NOMO-1 treated with DMSO at 0.1 percent for 48 hours (cell line): ENCODE measurements around the gene FREM2.

Experiments used
- DNase-seq: peaks from one replicate; lab custom pipeline; 2025; ENCODE audit not compliant: unreplicated experiment; lab: John Stamatoyannopoulos, UW

FREM2 gene

GRCh38 chr13:38821770-38822551, 135.1 kb downstream of the FREM2 start:
- no peak for DNase-seq

- DNase-seq, result no peak
These were observed 137.5 kb downstream of the FREM2 start for GRCh38 chr13:38824342-38824741.

GRCh38 chr13:38826182-38826813, 139.4 kb downstream of the FREM2 start:
- DNase-seq, result no peak

- no peak for DNase-seq
These were observed 143.7 kb downstream of the FREM2 start for GRCh38 chr13:38830442-38831045.

- no peak for DNase-seq
These were observed 157.7 kb downstream of the FREM2 start for GRCh38 chr13:38844581-38844980.

- no peak for DNase-seq
These were observed 161.5 kb downstream of the FREM2 start for GRCh38 chr13:38848360-38848759.

- no peak for DNase-seq
These were observed 162.4 kb downstream of the FREM2 start for GRCh38 chr13:38849315-38849714.

GRCh38 chr13:38850868-38851626, 164.2 kb downstream of the FREM2 start:
- DNase-seq, result no peak

GRCh38 chr13:38854226-38854625, 167.3 kb downstream of the FREM2 start:
- DNase-seq, result no peak

- DNase-seq, result no peak
These were observed 169.2 kb downstream of the FREM2 start for GRCh38 chr13:38856065-38856464.

GRCh38 chr13:38862443-38862842, 175.6 kb downstream of the FREM2 start:
- DNase-seq, result no peak

GRCh38 chr13:38863536-38863935, 176.7 kb downstream of the FREM2 start:
- no peak for DNase-seq

- DNase-seq, result no peak
These were observed 179.8 kb downstream of the FREM2 start for GRCh38 chr13:38866649-38867048.

GRCh38 chr13:38868399-38868798, 181.5 kb downstream of the FREM2 start:
- no peak for DNase-seq

GRCh38 chr13:38868870-38869269, 182.0 kb downstream of the FREM2 start:
- DNase-seq, result no peak

GRCh38 chr13:38871275-38871674, 184.4 kb downstream of the FREM2 start:
- DNase-seq, result no peak

GRCh38 chr13:38872693-38873092, 185.8 kb downstream of the FREM2 start:
- peak; percentile 17 for DNase-seq

- DNase-seq, result no peak
These were observed 188.5 kb downstream of the FREM2 start for GRCh38 chr13:38875186-38875875.

- DNase-seq, result no peak
These were observed 192.4 kb downstream of the FREM2 start for GRCh38 chr13:38879278-38879677.

- DNase-seq, result no peak
These were observed 192.9 kb downstream of the FREM2 start for GRCh38 chr13:38879786-38880185.

GRCh38 chr13:38880397-38880796, 193.5 kb downstream of the FREM2 start:
- no peak for DNase-seq
